Thoracic aorta (tissue), 2 donors: ENCODE results near the gene TSPAN11. TPM values are rescaled to one million over a fixed set of nuclear protein-coding genes. Genes with fewer than 3 reads are reported as not detected.

Experiments used
- ATAC-seq: fragments of 150-250 bp; one replicate; pipeline ENCODE4 v1.8.0; 2017; ENCODE audit warnings: low read depth; ENCODE audit not compliant: insufficient number of reproducible peaks, low FRiP score
- DNase-seq: peaks from one replicate; pipeline ENCODE4 v3.0.0-alpha.2; 2020; ENCODE audit warnings: low spot score
- H3K27ac ChIP-seq, 2 donors: fragments of 200-600 bp; sonication (generic); 1 replicate in 1 of 2; 2 replicates in 1 of 2; pipeline ENCODE4 v1.5.1; 2016; ENCODE audit warnings: mild to moderate bottlenecking in 2 of 2, moderate library complexity in 2 of 2
- H3K27me3 ChIP-seq: fragments of 200-600 bp; sonication (generic); replicated peaks from 2 replicates; pipeline ENCODE4 v1.6.0; 2016; ENCODE audit warnings: mild to moderate bottlenecking; ENCODE audit not compliant: insufficient read depth
- H3K36me3 ChIP-seq: fragments of 200-600 bp; sonication (generic); one replicate; pipeline ENCODE4 v1.5.1; 2016
- H3K4me1 ChIP-seq, 2 donors: fragments of 200-600 bp; sonication (generic); 1 replicate in 1 of 2; 2 replicates in 1 of 2; pipeline versions ENCODE4 v1.5.1 to v1.6.0; 2016; ENCODE audit warnings: low read depth in 2 of 2, mild to moderate bottlenecking in 1 of 2; ENCODE audit not compliant: control insufficient read depth in 1 of 2
- H3K4me3 ChIP-seq: fragments of 200-600 bp; sonication (generic); 2 replicates; pipeline ENCODE4 v1.5.1; 2016; ENCODE audit warnings: mild to moderate bottlenecking
- H3K9me3 ChIP-seq: fragments of 200-600 bp; sonication (generic); 2 replicates; pipeline ENCODE4 v1.5.1; 2016
- total RNA-seq, 2 donors: library from RNA; depleted of rRNA; stranded (reverse); fragments of >200 nt; gene quantifications; one replicate each; pipeline versions ENCODE4 v1.1.0 to v1.2.3, GENCODE V29; 2016
- TF ChIP-seq, protein P1 (sequence below): fragments of 200-600 bp; sonication (generic); IDR thresholded peaks from one replicate; pipeline ENCODE4 v1.5.1; 2019; ENCODE audit warnings: antibody characterized with exemption

TSPAN11 gene
- total RNA-seq, 2 donors from 2014 or later: 0.41 to 3.0 TPM

GRCh38 chr12:30925607-30926242 is 823 bp upstream of the TSPAN11 start:
- no peaks in the 10 kb centered on the region for H3K9me3 ChIP-seq
- no peaks in the 10 kb centered on the region for H3K36me3 ChIP-seq
- no peak for ATAC-seq
- TF ChIP-seq, protein P1, sequence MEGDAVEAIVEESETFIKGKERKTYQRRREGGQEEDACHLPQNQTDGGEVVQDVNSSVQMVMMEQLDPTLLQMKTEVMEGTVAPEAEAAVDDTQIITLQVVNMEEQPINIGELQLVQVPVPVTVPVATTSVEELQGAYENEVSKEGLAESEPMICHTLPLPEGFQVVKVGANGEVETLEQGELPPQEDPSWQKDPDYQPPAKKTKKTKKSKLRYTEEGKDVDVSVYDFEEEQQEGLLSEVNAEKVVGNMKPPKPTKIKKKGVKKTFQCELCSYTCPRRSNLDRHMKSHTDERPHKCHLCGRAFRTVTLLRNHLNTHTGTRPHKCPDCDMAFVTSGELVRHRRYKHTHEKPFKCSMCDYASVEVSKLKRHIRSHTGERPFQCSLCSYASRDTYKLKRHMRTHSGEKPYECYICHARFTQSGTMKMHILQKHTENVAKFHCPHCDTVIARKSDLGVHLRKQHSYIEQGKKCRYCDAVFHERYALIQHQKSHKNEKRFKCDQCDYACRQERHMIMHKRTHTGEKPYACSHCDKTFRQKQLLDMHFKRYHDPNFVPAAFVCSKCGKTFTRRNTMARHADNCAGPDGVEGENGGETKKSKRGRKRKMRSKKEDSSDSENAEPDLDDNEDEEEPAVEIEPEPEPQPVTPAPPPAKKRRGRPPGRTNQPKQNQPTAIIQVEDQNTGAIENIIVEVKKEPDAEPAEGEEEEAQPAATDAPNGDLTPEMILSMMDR: no peak
- peaks cover 0 to 12% of the 10 kb centered on the region in 2 donors for H3K4me1 ChIP-seq
- no peak overlapping the region for H3K27ac ChIP-seq
- peak overlapping the region; percentile 61 for H3K4me3 ChIP-seq
- no peak for DNase-seq
- no peaks in the 10 kb centered on the region for H3K27me3 ChIP-seq

DNA sequence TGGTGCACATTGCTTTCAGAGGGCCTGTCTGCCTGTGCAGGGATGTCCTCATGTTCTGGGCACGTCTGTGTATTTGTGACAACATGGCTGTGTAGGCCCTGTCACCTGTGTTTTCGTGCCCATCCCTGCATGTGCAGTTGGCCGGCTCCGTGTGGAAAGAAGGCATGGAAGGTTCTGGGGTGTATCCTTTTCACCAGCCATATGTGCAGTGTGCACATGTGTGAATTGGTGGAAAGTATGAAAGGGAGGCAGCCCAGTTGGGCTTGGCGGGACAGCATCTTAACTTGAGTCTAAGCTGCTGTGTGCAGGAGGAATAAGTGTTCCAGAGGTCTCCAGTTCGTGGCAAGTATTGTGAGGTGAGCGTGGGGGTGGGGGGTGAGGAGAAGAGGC is 669 bp downstream of the TSPAN11 start:
- no peaks in the 10 kb centered on the region for H3K27me3 ChIP-seq
- no peak for DNase-seq
- no peaks in the 10 kb centered on the region for H3K36me3 ChIP-seq
- TF ChIP-seq, protein P1: no peak
- no peaks in the 10 kb centered on the region for H3K9me3 ChIP-seq
- no peak for ATAC-seq
- no peak overlapping the region for H3K4me3 ChIP-seq
- H3K4me1 ChIP-seq: peaks cover 0 to 12% of the 10 kb centered on the region in 2 donors
- H3K27ac ChIP-seq: no peak overlapping the region

GRCh38 chr12:30928356-30929244 is 2.1 kb downstream of the TSPAN11 start:
- no peak overlapping the region for H3K27ac ChIP-seq
- peaks cover 0 to 12% of the 10 kb centered on the region in 2 donors for H3K4me1 ChIP-seq

DNA sequence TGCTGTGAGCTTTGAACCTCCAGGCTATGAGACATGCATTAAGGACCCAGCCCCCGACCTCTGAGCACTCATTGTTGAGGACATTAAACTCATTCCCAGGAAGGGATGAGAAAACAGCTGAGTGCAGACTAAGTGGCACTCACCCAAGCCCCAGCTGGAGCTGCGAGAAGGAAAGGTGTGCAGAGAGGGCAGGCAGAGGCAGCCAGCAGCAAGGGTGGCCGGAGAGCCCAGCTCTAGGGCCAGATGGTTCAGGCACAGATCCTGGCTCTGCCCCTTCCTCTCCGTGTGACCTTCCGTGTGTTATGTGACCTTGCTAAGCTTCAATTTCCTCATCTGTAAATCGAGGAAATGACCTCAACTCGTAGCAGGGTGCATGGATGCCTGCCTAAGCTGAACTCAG is 3.7 kb downstream of the TSPAN11 start:
- Histone ChIP-seq H3K27me3 (no peaks in the 10 kb centered on the region), H3K27ac (no peak overlapping the region), H3K4me3 (no peak overlapping the region), H3K4me1 (peaks cover 0 to 12% of the 10 kb centered on the region in 2 donors), H3K9me3 (no peaks in the 10 kb centered on the region), H3K36me3 (no peaks in the 10 kb centered on the region)
- ATAC-seq (no peak), DNase-seq (no peak)
- TF ChIP-seq, protein P1: no peak

More at GRCh38 chr12:30928356-30929244, 2.1 kb downstream of the TSPAN11 start:
- DNase-seq: no peak
- H3K4me3 ChIP-seq: no peak overlapping the region
- no peaks in the 10 kb centered on the region for H3K36me3 ChIP-seq
- no peaks in the 10 kb centered on the region for H3K27me3 ChIP-seq
- H3K9me3 ChIP-seq: no peaks in the 10 kb centered on the region
- no peak for ATAC-seq
- TF ChIP-seq, protein P1: no peak

GRCh38 chr12:30930641-30931040 is 4.1 kb downstream of the TSPAN11 start:
- H3K4me3 ChIP-seq: no peak overlapping the region
- H3K27me3 ChIP-seq: no peaks in the 10 kb centered on the region
- H3K36me3 ChIP-seq: no peaks in the 10 kb centered on the region
- DNase-seq (no peak), ATAC-seq (no peak)
- H3K27ac ChIP-seq: no peak overlapping the region
- TF ChIP-seq, protein P1: no peak
- H3K9me3 ChIP-seq: no peaks in the 10 kb centered on the region
- peaks cover 0 to 11% of the 10 kb centered on the region in 2 donors for H3K4me1 ChIP-seq
